ENCODE measurements around the gene C7orf25.

C7orf25 gene

DNA sequence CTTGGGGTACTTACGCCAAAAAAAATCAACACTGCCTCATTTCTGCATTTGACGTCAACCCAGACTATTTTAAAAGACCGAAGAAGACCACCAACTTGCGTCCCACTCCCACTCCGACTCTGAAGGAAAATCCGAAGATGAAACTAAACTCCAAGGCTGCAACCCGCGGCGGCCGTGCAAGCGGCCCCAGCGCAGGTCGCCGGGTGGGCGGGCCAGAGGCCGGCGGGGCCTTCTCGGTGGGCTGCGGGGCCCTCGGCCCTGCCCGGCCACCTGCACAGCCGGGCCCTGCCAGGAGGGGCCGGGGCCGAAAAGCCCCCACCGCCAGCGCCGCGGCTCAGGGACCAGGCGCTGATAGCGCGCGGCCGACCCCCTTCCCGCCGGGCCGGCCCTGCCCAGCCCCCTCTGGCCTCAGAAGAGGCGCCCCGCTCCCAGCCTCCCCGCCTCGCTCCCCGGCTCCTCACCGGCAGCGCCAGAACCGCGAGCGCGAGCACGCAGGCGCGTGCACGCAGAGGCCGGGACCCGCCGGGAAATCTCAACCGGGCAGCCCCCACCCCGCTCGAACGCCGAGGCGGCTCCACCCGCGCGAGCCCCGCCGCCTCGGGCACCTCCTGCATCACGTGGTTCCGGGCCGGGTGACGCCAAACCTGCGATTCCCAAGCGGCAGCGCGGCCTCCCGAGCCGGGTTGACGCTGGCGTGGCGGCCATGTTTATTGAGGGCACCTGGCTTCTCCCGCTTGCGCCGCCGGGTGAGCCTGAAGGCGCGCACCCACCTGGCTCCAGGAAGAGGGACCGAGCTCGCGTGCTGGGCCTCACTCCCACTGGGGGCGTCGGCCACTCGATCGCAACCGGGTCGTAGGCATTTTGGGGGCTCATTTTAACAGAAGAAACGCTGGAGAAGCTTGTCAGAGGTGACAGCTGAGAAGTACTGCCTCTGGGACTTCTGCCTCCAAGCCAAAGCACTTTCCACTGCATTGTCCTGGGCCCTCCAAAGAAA is at the start of gene C7orf25:
TSS of gene C7orf25 (minus strand) at position 617 of the 994 bp plus-strand sequence. CDS start 1,170 bp downstream, outside the sequence.
- peak; percentile 88 for DNase-seq (ENCODE audit: low read depth in 2 of 2)

DNA sequence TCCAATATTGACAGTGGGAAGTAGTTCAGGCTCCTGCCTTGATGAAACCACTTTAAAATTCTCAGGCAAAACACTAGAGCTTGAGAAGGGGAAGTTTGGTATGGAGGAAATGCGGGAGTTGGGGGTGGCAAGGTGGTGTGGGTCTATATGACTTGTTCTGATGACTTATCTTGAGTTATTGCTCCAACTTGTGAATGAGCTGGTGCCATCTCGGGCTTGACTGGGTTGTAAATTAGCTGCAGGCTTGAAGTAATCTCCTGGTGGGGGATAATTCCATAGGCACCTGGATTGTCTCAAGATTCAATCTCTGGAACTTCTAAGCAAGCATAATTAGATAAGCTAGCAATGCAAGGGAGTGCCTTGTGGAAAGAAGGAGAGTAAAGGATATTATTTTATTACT is 49.3 kb upstream of the C7orf25 start:
- no peak for DNase-seq (ENCODE audit: low read depth in 2 of 2)

GRCh38 chr7:42960762-42961161 is 48.9 kb upstream of the C7orf25 start:
- no peak for DNase-seq (ENCODE audit: low read depth in 2 of 2)

DNA sequence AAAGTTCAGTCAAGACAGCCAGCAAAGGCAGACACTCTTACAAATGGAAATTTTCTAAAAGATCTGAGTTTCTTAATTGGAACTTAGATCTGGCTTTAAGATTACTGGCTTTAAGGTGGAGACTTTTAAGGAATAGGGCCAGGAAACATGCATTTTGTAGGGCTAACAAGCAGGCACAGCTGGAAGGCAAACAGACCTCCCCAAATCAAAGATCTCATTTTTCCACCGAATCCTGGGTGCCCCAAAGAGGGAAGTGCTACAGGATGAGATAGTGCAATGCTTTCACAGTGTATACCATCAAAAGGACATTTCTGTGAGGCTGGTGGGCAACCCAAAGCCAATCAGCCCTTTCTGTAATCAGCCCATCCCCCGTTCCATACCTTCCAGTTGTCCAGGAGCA is 47.7 kb upstream of the C7orf25 start:
- no peak for DNase-seq (ENCODE audit: low read depth in 2 of 2)

DNA sequence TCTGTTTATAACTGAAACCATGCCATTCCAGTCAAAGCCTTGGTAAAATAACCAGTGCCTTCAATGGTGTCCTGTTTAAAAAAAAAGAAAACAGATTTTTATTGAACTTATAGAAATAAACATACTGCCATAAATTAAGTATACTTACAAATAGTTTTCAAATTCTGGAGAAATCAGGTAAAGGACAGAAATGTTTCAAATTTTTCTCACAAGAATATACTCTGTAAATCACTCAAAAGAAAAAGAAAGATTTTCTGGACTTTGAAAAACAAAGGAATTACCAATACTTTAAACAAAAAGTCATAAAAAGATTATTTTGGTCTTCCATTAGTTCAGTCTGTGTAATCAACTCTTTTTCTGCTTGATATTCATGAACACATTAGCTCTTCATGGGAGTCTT is 44.2 kb upstream of the C7orf25 start:
- no peak for DNase-seq (ENCODE audit: low read depth in 2 of 2)

- DNase-seq (ENCODE audit: low read depth in 2 of 2), result no peak
These were observed 42.1 kb upstream of the C7orf25 start for GRCh38 chr7:42953994-42954393.

- no peak for DNase-seq (ENCODE audit: low read depth in 2 of 2)
These were observed 40.5 kb upstream of the C7orf25 start for GRCh38 chr7:42952328-42952727.

DNA sequence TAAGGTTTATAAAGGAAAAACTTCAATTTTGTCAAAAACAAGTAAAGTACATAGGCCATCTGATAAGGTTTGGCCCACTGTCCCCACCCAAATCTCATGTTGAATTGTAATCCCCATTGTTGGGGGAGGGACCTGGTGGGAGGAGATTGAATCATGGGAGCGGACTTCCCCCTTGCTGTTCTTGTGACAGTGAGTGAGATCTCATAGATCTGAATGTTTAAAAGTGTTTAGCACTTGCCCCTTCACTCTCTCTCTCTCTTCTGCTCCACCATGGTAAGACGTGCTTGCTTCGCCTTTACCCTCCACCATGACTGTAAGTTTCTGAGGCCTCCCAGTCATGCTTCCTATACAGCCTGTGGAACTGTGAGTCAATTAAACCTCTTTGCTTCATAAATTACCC is 38.5 kb upstream of the C7orf25 start:
- DNase-seq (ENCODE audit: low read depth in 2 of 2), result no peak

- DNase-seq (ENCODE audit: low read depth in 2 of 2), result no peak
These were observed 35.7 kb upstream of the C7orf25 start for GRCh38 chr7:42947521-42947920.

- DNase-seq (ENCODE audit: low read depth in 2 of 2), result no peak
These were observed 34.7 kb upstream of the C7orf25 start for GRCh38 chr7:42946627-42946950.

GRCh38 chr7:42945821-42946626 is 34.2 kb upstream of the C7orf25 start:
- DNase-seq (ENCODE audit: low read depth in 2 of 2), result no peak

- peak; percentile 65 to 66 for DNase-seq (ENCODE audit: low read depth in 2 of 2)
These were observed 29.3 kb upstream of the C7orf25 start for GRCh38 chr7:42940985-42941847.

- DNase-seq (ENCODE audit: low read depth in 2 of 2), result no peak
These were observed 27.8 kb upstream of the C7orf25 start for GRCh38 chr7:42939457-42940240.

DNA sequence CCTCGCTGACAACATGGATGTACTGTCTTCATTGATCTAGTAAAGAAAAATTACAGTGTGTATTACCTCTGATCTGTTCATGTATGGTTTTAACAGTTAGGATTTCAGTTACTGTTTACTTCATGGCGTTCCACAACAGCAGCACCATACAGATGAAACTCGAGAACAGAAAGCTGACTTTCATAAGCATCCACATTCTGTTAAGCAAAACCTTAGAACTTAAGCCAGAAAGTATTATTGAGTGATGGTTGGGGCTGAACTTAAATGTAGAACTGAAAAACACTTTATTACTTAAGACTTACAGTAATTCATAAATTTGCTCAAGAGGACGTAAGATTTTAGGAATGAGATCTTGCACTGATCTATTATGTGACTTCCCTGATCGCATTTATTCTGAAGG is 24.0 kb upstream of the C7orf25 start:
- DNase-seq (ENCODE audit: low read depth in 2 of 2), result no peak

GRCh38 chr7:42934291-42934690 is 22.4 kb upstream of the C7orf25 start:
- DNase-seq (ENCODE audit: low read depth in 2 of 2), result no peak

DNA sequence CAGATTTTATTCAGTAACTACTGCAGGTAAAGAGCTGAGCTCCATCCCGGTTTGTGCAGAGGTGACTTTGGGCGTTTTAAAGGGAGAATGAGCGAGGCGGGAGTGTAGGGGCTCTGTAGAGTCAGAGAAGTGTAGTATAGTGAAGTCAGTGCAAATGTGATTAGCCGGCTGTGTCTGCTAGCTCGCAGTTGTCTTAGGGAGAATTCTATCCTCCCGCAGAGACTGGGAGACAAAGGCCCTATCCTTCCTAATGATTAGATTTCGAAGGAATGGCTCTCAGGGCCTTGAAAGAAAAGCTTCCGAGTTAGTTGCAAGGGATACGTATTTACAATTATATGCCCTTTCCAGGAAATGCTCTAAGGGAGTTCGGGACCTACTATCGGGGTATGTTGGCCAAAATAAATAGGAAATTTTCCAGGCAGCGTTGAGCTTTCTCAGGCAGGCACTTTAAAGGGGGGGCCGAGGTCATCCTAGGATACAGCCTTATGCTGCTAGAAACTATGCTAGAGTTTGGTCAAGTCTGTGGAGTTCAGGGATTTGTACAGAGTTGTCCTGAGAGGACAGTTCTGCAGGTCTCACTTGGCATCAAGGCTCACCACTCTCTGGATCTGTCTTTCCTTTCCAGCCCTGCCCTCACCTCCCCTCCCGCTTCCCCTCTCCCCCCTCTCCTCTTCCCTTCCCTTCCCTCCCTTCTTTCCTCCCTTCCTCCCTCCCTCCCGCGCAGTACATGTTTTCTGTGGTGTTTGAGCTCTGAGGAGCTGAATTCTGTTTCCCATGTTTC is 21.1 kb upstream of the C7orf25 start:
- no peak for DNase-seq (ENCODE audit: low read depth in 2 of 2)

- peak; percentile 94 to 95 for DNase-seq (ENCODE audit: low read depth in 2 of 2)
These were observed 20.2 kb upstream of the C7orf25 start, which contains the start of the genes MRPL32 and PSMA2 for GRCh38 chr7:42931834-42932651. Gene MRPL32 (plus strand): TSS chr7:42932376. CDS start chr7:42932387, 11 bp downstream. Gene PSMA2 (minus strand): TSS chr7:42932174. CDS start chr7:42932158, 16 bp downstream.

GRCh38 chr7:42931447-42931833 is 19.6 kb upstream of the C7orf25 start:
- no peak for DNase-seq (ENCODE audit: low read depth in 2 of 2)

DNA sequence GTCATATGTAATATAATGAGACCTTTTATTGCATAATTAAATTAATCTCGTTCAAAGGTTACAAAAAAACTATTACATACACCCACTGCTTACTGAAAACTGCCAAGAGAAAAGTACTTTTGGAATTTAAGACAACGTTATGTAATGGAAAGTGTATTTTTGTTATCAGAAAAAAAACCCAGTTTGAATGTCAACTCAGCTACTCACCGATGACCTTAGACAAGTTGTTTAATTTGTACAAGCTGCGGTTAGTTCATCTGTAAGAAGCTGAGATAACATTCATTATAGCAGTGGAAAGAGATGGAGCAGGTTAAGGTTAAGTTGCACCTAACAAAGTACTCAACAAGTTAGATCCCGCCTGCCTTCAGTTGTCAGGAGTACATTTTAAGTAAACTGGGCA is 19.0 kb upstream of the C7orf25 start:
- no peak for DNase-seq (ENCODE audit: low read depth in 2 of 2)
